Keratinocyte (primary cell): ENCODE results near the gene SMYD4. TPM values are rescaled to one million over a fixed set of nuclear protein-coding genes. Genes with fewer than 3 reads are reported as not detected.

Experiments used
- DNase-seq: peaks from one replicate; pipeline ENCODE4 v3.0.0-alpha.2; 2011; ENCODE audit warnings: low read depth, missing footprints, low spot score
- FAIRE-seq: peaks from 2 replicates; lab custom pipeline; 2011; peaks lifted over from hg19 to GRCh38; lab: Jason Lieb, UNC
- H2AFZ ChIP-seq: 2 replicates; pipeline ENCODE4 v1.6.0; 2012; ENCODE audit warnings: low read length, control low read depth, inconsistent platforms; ENCODE audit not compliant: control insufficient read depth
- H3K27ac ChIP-seq: 2 replicates; pipeline ENCODE4 v1.5.1; 2011; ENCODE audit warnings: low read length; ENCODE audit not compliant: control insufficient read depth, insufficient read depth
- H3K27me3 ChIP-seq: 3 replicates; pipeline ENCODE4 v1.6.0; 2011; ENCODE audit warnings: low read length; ENCODE audit not compliant: control insufficient read depth, insufficient read depth; ENCODE audit errors: extremely low read depth
- H3K36me3 ChIP-seq, 2 experiments: 2 replicates in 1 of 2; 3 replicates in 1 of 2; pipeline ENCODE4 v1.5.1; 2011; ENCODE audit warnings: low read length in 2 of 2, mild to moderate bottlenecking in 1 of 2; ENCODE audit not compliant: control insufficient read depth in 2 of 2, insufficient read depth in 2 of 2; ENCODE audit errors: extremely low read depth in 1 of 2
- H3K4me1 ChIP-seq: 3 replicates; pipeline ENCODE4 v1.5.1; 2011; ENCODE audit warnings: low read length; ENCODE audit not compliant: control insufficient read depth, insufficient read depth; ENCODE audit errors: extremely low read depth
- H3K4me2 ChIP-seq: 3 replicates; pipeline ENCODE4 v1.6.0; 2011; ENCODE audit warnings: low read depth, low read length; ENCODE audit not compliant: control insufficient read depth, insufficient read depth; ENCODE audit errors: extremely low read depth
- H3K4me3 ChIP-seq, 3 experiments: fragments of 200-600 bp in 1 of 3; sonication (generic) in 1 of 3; 2 replicates in 2 of 3; 3 replicates in 1 of 3; pipeline ENCODE4 v1.5.1; 2011 to 2016; ENCODE audit warnings: low read length in 3 of 3, mild to moderate bottlenecking in 3 of 3, control low read depth in 2 of 3, inconsistent platforms in 1 of 3, low read depth in 1 of 3, mixed read lengths in 1 of 3, mixed run types in 1 of 3, moderate library complexity in 1 of 3; ENCODE audit not compliant: control insufficient read depth in 2 of 3, insufficient read depth in 2 of 3; ENCODE audit errors: extremely low read depth in 1 of 3
- H3K79me2 ChIP-seq: 2 replicates; pipeline ENCODE4 v1.6.0; 2012; ENCODE audit warnings: low read length; ENCODE audit not compliant: control insufficient read depth, insufficient read depth
- H3K9ac ChIP-seq: 3 replicates; pipeline ENCODE4 v1.6.0; 2011; ENCODE audit warnings: low read length; ENCODE audit not compliant: control insufficient read depth, insufficient read depth; ENCODE audit errors: extremely low read depth
- H3K9me1 ChIP-seq: 3 replicates; pipeline ENCODE4 v1.6.0; 2011; ENCODE audit warnings: low read length; ENCODE audit not compliant: control insufficient read depth, insufficient read depth; ENCODE audit errors: extremely low read depth
- H3K9me3 ChIP-seq: 2 replicates; pipeline ENCODE4 v1.5.1; 2012; ENCODE audit warnings: low read depth, low read length; ENCODE audit not compliant: control insufficient read depth
- H4K20me1 ChIP-seq: 3 replicates; pipeline ENCODE4 v1.6.0; 2011; ENCODE audit warnings: low read length; ENCODE audit not compliant: control insufficient read depth, insufficient read depth; ENCODE audit errors: extremely low read depth
- EZH2 ChIP-seq: IDR thresholded peaks from one replicate; pipeline ENCODE4 v1.6.1; 2012; ENCODE audit warnings: inconsistent platforms, mild to moderate bottlenecking, low read length, moderate library complexity
- dilution Hi-C: fragments of 300-500 bp; cut with MboI; formaldehyde crosslinking; loops from one replicate; pipeline ENCODE4 v1.7.0; 2020; ENCODE audit warnings: low sequenced_read_pairs; ENCODE audit not compliant: extremely low pct_ligation_motif_present
- polyA plus RNA-seq, 5 experiments: library from polyadenylated mRNA; depleted of rRNA in 3 of 5; stranded (reverse) in 3 of 5; stranded (forward) in 1 of 5; unstranded in 1 of 5; fragments of >200 nt; gene quantifications; 1 replicate in 1 of 5; 2 replicates in 3 of 5; 3 replicates in 1 of 5; pipeline versions ENCODE4 v1.2.1 to v1.2.3, GENCODE V29; 2011 to 2012; ENCODE audit warnings: missing spikeins in 2 of 5, low read depth in 1 of 5, low replicate concordance in 1 of 5
- TF ChIP-seq, protein P1 (sequence below), 3 experiments: IDR thresholded peaks in 1 of 3; conservative IDR thresholded peaks in 1 of 3; optimal IDR thresholded peaks in 1 of 3; 2 replicates in 2 of 3; 3 replicates in 1 of 3; pipeline versions ENCODE3 to v1.5.1; 2011; ENCODE audit warnings: low read length in 3 of 3, mild to moderate bottlenecking in 3 of 3, moderate library complexity in 2 of 3, control low read depth in 1 of 3, inconsistent platforms in 1 of 3; ENCODE audit not compliant: insufficient read depth in 2 of 3; ENCODE audit errors: extremely low read depth in 1 of 3

The SMYD4 gene
- polyA plus RNA-seq, 1 donor (not counting 4 experiments of a cell fraction or from before 2014, with no cell fraction given): 6.3 TPM

DNA sequence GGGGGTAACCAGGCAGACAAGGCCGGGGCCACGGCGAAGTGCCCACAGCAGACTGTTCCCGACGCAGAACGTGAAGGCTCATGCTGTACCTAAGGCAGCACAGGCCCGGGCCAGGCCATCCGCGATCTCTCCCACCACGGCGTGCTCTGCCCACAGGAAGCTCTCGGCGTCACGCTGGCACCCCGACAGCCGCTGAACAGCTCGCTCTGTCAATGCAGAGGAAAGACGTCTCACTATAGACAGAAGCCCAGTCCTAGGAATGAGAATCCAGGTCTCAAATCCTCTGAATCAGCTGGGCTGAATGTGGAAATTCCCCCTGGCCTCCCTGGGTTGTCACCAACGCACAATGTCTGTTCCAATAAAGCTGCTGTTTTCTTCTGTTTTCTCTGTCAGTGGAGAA is 46.4 kb downstream of the SMYD4 start:
- H3K9me1 ChIP-seq: no peaks in the 10 kb centered on the region
- dilution Hi-C loops: loop anchor here (5.0 kb wide), 2 partner anchors 51 to 64 kb away; no protein-coding TSS in a partner anchor
- H3K79me2 ChIP-seq: no peaks in the 10 kb centered on the region
- no peaks in the 10 kb centered on the region for H3K27me3 ChIP-seq
- H3K4me2 ChIP-seq: no peak overlapping the region
- H3K4me3 ChIP-seq: no peak overlapping the region
- TF ChIP-seq EZH2: no peak
- TF ChIP-seq, protein P1, sequence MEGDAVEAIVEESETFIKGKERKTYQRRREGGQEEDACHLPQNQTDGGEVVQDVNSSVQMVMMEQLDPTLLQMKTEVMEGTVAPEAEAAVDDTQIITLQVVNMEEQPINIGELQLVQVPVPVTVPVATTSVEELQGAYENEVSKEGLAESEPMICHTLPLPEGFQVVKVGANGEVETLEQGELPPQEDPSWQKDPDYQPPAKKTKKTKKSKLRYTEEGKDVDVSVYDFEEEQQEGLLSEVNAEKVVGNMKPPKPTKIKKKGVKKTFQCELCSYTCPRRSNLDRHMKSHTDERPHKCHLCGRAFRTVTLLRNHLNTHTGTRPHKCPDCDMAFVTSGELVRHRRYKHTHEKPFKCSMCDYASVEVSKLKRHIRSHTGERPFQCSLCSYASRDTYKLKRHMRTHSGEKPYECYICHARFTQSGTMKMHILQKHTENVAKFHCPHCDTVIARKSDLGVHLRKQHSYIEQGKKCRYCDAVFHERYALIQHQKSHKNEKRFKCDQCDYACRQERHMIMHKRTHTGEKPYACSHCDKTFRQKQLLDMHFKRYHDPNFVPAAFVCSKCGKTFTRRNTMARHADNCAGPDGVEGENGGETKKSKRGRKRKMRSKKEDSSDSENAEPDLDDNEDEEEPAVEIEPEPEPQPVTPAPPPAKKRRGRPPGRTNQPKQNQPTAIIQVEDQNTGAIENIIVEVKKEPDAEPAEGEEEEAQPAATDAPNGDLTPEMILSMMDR (optimal IDR thresholded peaks at IDR 0.05 in 1 of 3, IDR thresholded peaks at IDR 0.05 in 1 of 3, conservative IDR thresholded peaks at IDR 0.05 in 1 of 3; ENCODE audit: extremely low read depth in 1 of 3, insufficient read depth in 2 of 3, low read length in 3 of 3): no peak
- no peaks in the 10 kb centered on the region for H3K9me3 ChIP-seq
- no peak overlapping the region for H3K9ac ChIP-seq
- H4K20me1 ChIP-seq: no peaks in the 10 kb centered on the region
- peak overlapping the region; percentile 38 for H3K27ac ChIP-seq
- DNase-seq (no peak), FAIRE-seq (no peak)
- no peak overlapping the region for H2AFZ ChIP-seq
- H3K4me1 ChIP-seq: peaks cover 30% of the 10 kb centered on the region
- H3K36me3 ChIP-seq: peaks cover 11 to 13% of the 10 kb centered on the region in 2 experiments

DNA sequence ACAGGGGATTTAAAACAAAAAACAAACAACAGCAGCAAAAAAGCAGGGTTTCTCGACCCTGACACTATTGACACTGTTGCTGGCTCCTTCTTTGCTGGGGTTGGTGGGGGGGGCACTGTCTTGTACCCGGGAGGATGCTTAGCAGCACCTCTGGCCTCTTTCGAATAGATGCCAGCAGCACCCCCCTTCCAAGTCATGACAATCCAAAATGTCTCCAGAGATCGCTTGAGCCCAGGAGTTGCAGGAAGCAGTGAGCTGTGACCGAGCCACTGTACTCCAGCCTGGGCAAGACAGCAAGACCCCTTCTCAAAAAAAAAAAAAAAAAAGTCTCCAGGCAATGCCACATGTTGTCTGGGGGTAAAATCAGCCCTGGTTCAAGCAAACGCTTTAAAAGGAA is 47.5 kb downstream of the SMYD4 start:
- Histone ChIP-seq H3K27ac (no peak overlapping the region), H3K4me1 (peaks cover 20% of the 10 kb centered on the region)
- dilution Hi-C loops: loop anchor here (5.0 kb wide), 2 partner anchors 50 to 65 kb away; no protein-coding TSS in a partner anchor

More for the DNA sequence above, 47.5 kb downstream of the SMYD4 start:
- TF ChIP-seq, protein P1 (optimal IDR thresholded peaks at IDR 0.05 in 1 of 3, IDR thresholded peaks at IDR 0.05 in 1 of 3, conservative IDR thresholded peaks at IDR 0.05 in 1 of 3; ENCODE audit: extremely low read depth in 1 of 3, insufficient read depth in 2 of 3, low read length in 3 of 3): no peak
- no peak for TF ChIP-seq EZH2
- no peak for FAIRE-seq
- H3K9ac ChIP-seq: no peak overlapping the region
- no peak overlapping the region for H2AFZ ChIP-seq
- no peak overlapping the region for H3K4me3 ChIP-seq
- DNase-seq: no peak
- no peaks in the 10 kb centered on the region for H3K27me3 ChIP-seq
- H3K36me3 ChIP-seq: peaks cover 11 to 15% of the 10 kb centered on the region in 2 experiments
- H3K9me3 ChIP-seq: no peaks in the 10 kb centered on the region
- H4K20me1 ChIP-seq: no peaks in the 10 kb centered on the region
- H3K4me2 ChIP-seq: no peak overlapping the region
- no peaks in the 10 kb centered on the region for H3K79me2 ChIP-seq
- H3K9me1 ChIP-seq: no peaks in the 10 kb centered on the region
